K562 (cell line): ENCODE results near the gene CHN1. TPM values are rescaled to one million over a fixed set of nuclear protein-coding genes. Genes with fewer than 3 reads are reported as not detected.

Source experiments
- ATAC-seq: fragments of 200-7000 bp; cut with Tn5 transposase; 3 replicates; pipeline ENCODE4 v1.9.1; 2020; ENCODE audit warnings: moderate library complexity
- BruUV-seq: library from RNA; stranded (reverse); fragments of 400-500 nt; replicated peaks from 2 replicates; lab custom pipeline; 2021; lab: Mats Ljungman, UMichigan
- CTCF ChIA-PET: fragments of 300-600 bp; formaldehyde crosslinking; extraction: SDS; loops from one replicate; lab custom pipeline; 2021; ENCODE audit warnings: low intra/inter-chr PET ratio; lab: Yijun Ruan, JAX
- POLR2A ChIA-PET: fragments of 300-600, 350-650 bp; sonication (Branson Sonifier 250); formaldehyde crosslinking; extraction: SDS; loops from one replicate; lab custom pipeline; 2021; ENCODE audit warnings: antibody characterized with exemption, inconsistent platforms; lab: Yijun Ruan, JAX
- DNase-seq, 4 experiments: peaks; one replicate each; pipeline versions ENCODE4 v3.0.0 to v3.0.0-alpha.2; 2011 to 2018; ENCODE audit warnings: low spot score in 3 of 4, mixed read lengths in 3 of 4; ENCODE audit errors: extremely low read depth in 1 of 4
- FAIRE-seq: peaks from 2 replicates; lab custom pipeline; 2011; peaks lifted over from hg19 to GRCh38; lab: Jason Lieb, UNC
- H2AFZ ChIP-seq: 2 replicates; pipeline ENCODE4 v1.6.0; 2011; ENCODE audit warnings: low read depth, low read length, control low read depth, inconsistent platforms
- H3K27ac ChIP-seq: fragments of 200-600 bp; 3 replicates; pipeline ENCODE4 v1.8.0; 2011; ENCODE audit warnings: low read depth, mild to moderate bottlenecking, control low read depth, inconsistent platforms, low read length, moderate library complexity, mixed read lengths; ENCODE audit errors: extremely low read depth
- H3K27me3 ChIP-seq, 2 experiments: fragments of 300-600 bp in 1 of 2; 2 replicates in 1 of 2; 3 replicates in 1 of 2; pipeline versions ENCODE4 v1.6.0 to v1.8.0; 2011; ENCODE audit warnings: inconsistent platforms in 2 of 2, low read length in 2 of 2, mild to moderate bottlenecking in 1 of 2, mixed read lengths in 1 of 2, moderate library complexity in 1 of 2; ENCODE audit not compliant: control insufficient read depth in 2 of 2, insufficient read depth in 2 of 2
- H3K36me3 ChIP-seq: fragments of 300-600 bp; 3 replicates; pipeline ENCODE4 v1.8.0; 2011; ENCODE audit warnings: mild to moderate bottlenecking, low read length, inconsistent platforms; ENCODE audit not compliant: control insufficient read depth, insufficient read depth
- H3K4me1 ChIP-seq, 2 experiments: fragments of 200-600 bp in 1 of 2; replicated peaks in 1 of 2; 2 replicates in 1 of 2; 3 replicates in 1 of 2; pipeline versions ENCODE4 v1.5.1 to v1.8.0; 2011; ENCODE audit warnings: inconsistent platforms in 2 of 2, low read length in 2 of 2, mild to moderate bottlenecking in 1 of 2, mixed read lengths in 1 of 2, moderate library complexity in 1 of 2; ENCODE audit not compliant: control insufficient read depth in 2 of 2, insufficient read depth in 2 of 2
- H3K4me2 ChIP-seq: 2 replicates; pipeline ENCODE4 v1.6.1; 2011; ENCODE audit warnings: low read length, control low read depth, inconsistent platforms, mixed read lengths; ENCODE audit not compliant: insufficient read depth
- H3K4me3 ChIP-seq: fragments of 200-600 bp; sonication (generic), shearing (Covaris generic); 2 replicates; pipeline ENCODE4 v1.5.1; 2016; ENCODE audit warnings: control low read depth, inconsistent platforms
- H3K79me2 ChIP-seq: fragments of 200-600 bp; 3 replicates; pipeline ENCODE4 v1.8.0; 2011; ENCODE audit warnings: low read length, inconsistent platforms; ENCODE audit not compliant: control insufficient read depth, insufficient read depth
- H3K9ac ChIP-seq, 2 experiments: 2 replicates each; pipeline versions ENCODE4 v1.6.0 to v1.6.1; 2011; ENCODE audit warnings: low read depth in 2 of 2, low read length in 2 of 2, control low read depth in 1 of 2, inconsistent platforms in 1 of 2, mild to moderate bottlenecking in 1 of 2, mixed read lengths in 1 of 2; ENCODE audit not compliant: insufficient read depth in 1 of 2
- H3K9me1 ChIP-seq: one replicate; pipeline ENCODE4 v1.6.0; 2011; ENCODE audit warnings: inconsistent platforms, mild to moderate bottlenecking, low read length, moderate library complexity; ENCODE audit not compliant: control insufficient read depth, insufficient read depth
- H3K9me3 ChIP-seq: replicated peaks from 2 replicates; pipeline ENCODE4 v1.5.1; 2011; ENCODE audit warnings: low read depth, low read length, inconsistent platforms; ENCODE audit not compliant: control insufficient read depth, insufficient read depth
- H4K20me1 ChIP-seq: replicated peaks from 2 replicates; pipeline ENCODE4 v1.6.1; 2011; ENCODE audit warnings: low read length, inconsistent platforms, mixed read lengths; ENCODE audit not compliant: control insufficient read depth, insufficient read depth
- ATF7 ChIP-seq: fragments of 450-650 bp; IDR thresholded peaks from 2 replicates; pipeline ENCODE4 v1.7.1; 2014; ENCODE audit warnings: mild to moderate bottlenecking, moderate library complexity
- PHTF2 ChIP-seq: fragments of 250-450 bp; sonication (Bioruptor Pico); IDR thresholded peaks from 2 replicates; pipeline ENCODE4 v1.5.0; 2021; ENCODE audit warnings: mild to moderate bottlenecking
- TEAD4 ChIP-seq, 2 experiments: sonication (generic) in 1 of 2; formaldehyde crosslinking in 1 of 2; IDR thresholded peaks; 2 replicates each; pipeline versions ENCODE4 v1.6.1 to v1.8.0; 2012 to 2022; ENCODE audit warnings: borderline replicate concordance in 1 of 2, inconsistent platforms in 1 of 2, low read length in 1 of 2, mild to moderate bottlenecking in 1 of 2, missing genetic modification reagents in 1 of 2
- ZNF561 ChIP-seq: fragments of 450-650 bp; formaldehyde crosslinking; conservative IDR thresholded peaks from 2 replicates; pipeline ENCODE4 v1.4.0; 2020; ENCODE audit warnings: mild to moderate bottlenecking, moderate library complexity
- in situ Hi-C: fragments of 300-500 bp; cut with MboI; formaldehyde crosslinking; loops from 4 replicates; pipeline ENCODE4 v1.15.0; 2018; ENCODE audit warnings: inconsistent platforms, mixed read lengths
- intact Hi-C: fragments of 100-400 bp; cut with micrococcal nuclease; formaldehyde crosslinking; loops from 2 replicates; pipeline ENCODE4 v1.14.2; 2022
- polyA plus RNA-seq, 8 experiments: library from polyadenylated mRNA; depleted of rRNA in 4 of 8; stranded (reverse) in 5 of 8; unstranded in 3 of 8; fragments of >200 nt; fragmentation: Nextera tagmentation in 2 of 8; fragmentation: Illumina TruSeq in 1 of 8; extraction: Ambion mirVana in 2 of 8; extraction: Trizol in 1 of 8; gene quantifications; 2 replicates each; pipeline versions ENCODE4 v1.2.1 to v1.2.3, GENCODE V29; 2011 to 2014; ENCODE audit warnings: inconsistent platforms in 1 of 8, missing spikeins in 1 of 8
- total RNA-seq, 7 experiments: library from RNA; depleted of rRNA in 6 of 7; stranded (reverse); fragments of >200 nt in 6 of 7; fragmentation: Illumina TruSeq in 2 of 7; extraction: Trizol in 2 of 7; gene quantifications; 2 replicates each; pipeline versions ENCODE4 v1.2.1 to v1.2.3, GENCODE V29; 2011 to 2021; ENCODE audit warnings: low replicate concordance in 1 of 7
- TF ChIP-seq, protein P1 (sequence below): fragments of 450-650 bp; IDR thresholded peaks from 2 replicates; pipeline ENCODE4 v1.6.1; 2016

Gene CHN1
- total and polyA plus RNA-seq, 9 of the 15 experiments (the other 6 are each of a cell fraction or from before 2014, with no cell fraction given): 0.17 to 2.0 (median 0.87) TPM

- Histone ChIP-seq H3K4me3 (no peak overlapping the region), H3K4me2 (no peak overlapping the region), H3K9me3 (no peaks in the 10 kb centered on the region), H4K20me1 (no peaks in the 10 kb centered on the region), H3K4me1 (no peaks in the 10 kb centered on the region), H3K9me1 (no peaks in the 10 kb centered on the region), H3K36me3 (no peaks in the 10 kb centered on the region), H3K27ac (no peak overlapping the region), H2AFZ (no peak overlapping the region), H3K79me2 (no peaks in the 10 kb centered on the region), H3K27me3 (peaks cover 2 to 17% of the 10 kb centered on the region in 2 experiments; a peak in 2 of 5 replicates), H3K9ac (no peak overlapping the region)
- ChIA-PET POLR2A (interaction anchor here (1.1 kb wide), 1 partner anchor 10 kb away, joined by 3 read pairs; no protein-coding TSS in a partner anchor), CTCF (no interaction called here)
- TF ChIP-seq PHTF2 (CRISPR knock-in tag): no peak
- no peak for TF ChIP-seq ZNF561
- TF ChIP-seq TEAD4 (IDR thresholded peaks at IDR 0.05; ENCODE audit: low read length): 0 out of 2 replicates have a peak, but pooled peaks have one; percentile 23
- no peak for TF ChIP-seq TEAD4 (CRISPR knock-in tag; IDR thresholded peaks at IDR 0.05; ENCODE audit: borderline replicate concordance)
- no peak for TF ChIP-seq ATF7
- TF ChIP-seq, protein P1, sequence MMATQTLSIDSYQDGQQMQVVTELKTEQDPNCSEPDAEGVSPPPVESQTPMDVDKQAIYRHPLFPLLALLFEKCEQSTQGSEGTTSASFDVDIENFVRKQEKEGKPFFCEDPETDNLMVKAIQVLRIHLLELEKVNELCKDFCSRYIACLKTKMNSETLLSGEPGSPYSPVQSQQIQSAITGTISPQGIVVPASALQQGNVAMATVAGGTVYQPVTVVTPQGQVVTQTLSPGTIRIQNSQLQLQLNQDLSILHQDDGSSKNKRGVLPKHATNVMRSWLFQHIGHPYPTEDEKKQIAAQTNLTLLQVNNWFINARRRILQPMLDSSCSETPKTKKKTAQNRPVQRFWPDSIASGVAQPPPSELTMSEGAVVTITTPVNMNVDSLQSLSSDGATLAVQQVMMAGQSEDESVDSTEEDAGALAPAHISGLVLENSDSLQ: peak; percentile 34; the same call in 1 of the 2 replicates
- FAIRE-seq: no peak
- in situ Hi-C loops (no loop called here), intact Hi-C loops (no loop called here)
- ATAC-seq: no peak
- no peak for DNase-seq
- no TSS peak for BruUV-seq
Measured at GRCh38 chr2:174824068-174824467, 181.1 kb downstream of the CHN1 start.
